ENCODE data around the gene NANOS1.
A peak's percentile ranks its signal among the peaks of the same experiment; 100 is the strongest.

NANOS1 gene, protein sequence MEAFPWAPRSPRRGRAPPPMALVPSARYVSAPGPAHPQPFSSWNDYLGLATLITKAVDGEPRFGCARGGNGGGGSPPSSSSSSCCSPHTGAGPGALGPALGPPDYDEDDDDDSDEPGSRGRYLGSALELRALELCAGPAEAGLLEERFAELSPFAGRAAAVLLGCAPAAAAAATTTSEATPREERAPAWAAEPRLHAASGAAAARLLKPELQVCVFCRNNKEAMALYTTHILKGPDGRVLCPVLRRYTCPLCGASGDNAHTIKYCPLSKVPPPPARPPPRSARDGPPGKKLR

DNA sequence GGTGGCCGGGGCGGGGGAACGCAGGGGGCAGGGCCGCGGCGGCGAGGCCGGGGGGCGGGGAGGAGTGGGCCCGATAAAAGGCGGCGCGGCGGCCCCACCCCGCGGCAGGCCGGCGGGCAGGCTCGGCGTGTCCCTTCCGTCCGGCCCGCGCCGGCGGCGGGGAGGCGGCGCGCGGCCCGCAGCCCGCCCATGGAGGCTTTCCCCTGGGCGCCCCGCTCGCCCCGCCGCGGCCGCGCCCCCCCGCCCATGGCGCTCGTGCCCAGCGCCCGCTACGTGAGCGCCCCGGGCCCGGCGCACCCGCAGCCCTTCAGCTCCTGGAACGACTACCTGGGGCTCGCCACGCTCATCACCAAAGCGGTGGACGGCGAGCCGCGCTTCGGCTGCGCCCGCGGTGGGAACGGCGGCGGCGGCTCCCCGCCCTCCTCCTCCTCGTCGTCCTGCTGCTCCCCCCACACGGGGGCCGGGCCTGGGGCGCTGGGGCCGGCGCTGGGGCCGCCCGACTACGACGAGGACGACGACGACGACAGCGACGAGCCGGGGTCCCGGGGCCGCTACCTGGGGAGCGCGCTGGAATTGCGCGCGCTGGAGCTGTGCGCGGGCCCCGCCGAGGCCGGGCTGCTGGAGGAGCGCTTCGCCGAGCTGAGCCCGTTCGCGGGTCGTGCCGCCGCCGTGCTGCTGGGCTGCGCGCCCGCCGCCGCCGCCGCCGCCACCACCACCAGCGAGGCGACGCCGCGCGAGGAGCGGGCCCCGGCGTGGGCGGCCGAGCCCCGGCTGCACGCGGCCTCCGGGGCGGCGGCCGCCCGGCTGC lies at the start of gene NANOS1:
NANOS1 (plus strand) TSS at position 102 of the 808 bp plus-strand sequence; CDS start at position 190, 88 bp downstream.
- no peak for DNase-seq

DNA sequence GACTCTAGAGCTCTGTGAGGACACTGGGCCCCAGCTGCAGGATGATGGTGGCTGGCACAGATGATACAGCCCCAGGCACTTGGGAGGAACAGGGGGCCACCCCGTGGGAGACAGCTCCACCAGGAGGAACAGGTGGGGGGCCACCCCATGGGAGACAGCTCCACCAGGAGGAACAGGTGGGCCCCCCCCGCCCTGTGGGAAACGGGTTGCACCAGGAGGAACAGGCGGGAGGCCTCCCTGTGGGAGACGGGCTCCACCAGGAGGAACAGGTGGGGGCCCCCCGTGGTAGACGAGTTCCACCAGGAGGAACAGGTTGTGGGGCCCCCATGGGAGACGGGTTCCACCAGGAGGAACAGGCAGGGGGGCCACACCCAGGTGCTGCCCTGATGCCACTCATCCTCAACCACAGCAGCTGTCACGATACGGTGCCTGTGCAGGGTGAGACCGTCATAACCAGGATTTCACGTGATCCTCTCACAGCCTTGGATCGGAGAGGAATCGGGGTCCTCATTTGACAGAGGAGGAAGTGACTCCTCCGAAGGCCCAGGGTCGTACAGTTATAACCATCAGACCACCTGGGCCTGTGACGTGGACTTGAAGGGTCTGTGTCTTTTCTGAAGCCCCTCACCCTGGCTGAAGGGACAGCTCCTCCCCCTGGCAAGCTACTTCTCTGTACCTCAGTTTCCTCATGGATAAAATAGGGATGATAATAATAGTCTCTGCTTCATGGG lies 49.2 kb upstream of the NANOS1 start:
- no peak for DNase-seq

DNA sequence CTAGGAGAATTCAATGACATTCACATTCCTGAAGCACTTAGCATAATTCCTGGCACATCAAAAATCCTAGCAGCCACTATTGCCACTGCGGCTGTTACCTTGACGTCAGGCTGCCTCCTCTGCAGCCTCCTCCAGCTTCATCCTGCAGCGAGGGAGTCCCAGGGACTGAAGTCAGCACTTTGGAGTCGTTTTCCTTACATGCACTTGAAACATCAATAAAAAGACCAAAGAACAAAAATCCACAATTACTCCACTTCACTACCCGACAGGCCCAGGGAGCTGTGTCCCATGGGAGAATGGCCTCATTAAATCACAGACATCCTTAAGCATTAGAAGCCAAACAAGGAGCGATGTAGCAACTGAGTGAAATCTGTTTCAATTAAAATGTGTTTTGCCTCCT lies 48.6 kb upstream of the NANOS1 start:
- no peak for DNase-seq

DNA sequence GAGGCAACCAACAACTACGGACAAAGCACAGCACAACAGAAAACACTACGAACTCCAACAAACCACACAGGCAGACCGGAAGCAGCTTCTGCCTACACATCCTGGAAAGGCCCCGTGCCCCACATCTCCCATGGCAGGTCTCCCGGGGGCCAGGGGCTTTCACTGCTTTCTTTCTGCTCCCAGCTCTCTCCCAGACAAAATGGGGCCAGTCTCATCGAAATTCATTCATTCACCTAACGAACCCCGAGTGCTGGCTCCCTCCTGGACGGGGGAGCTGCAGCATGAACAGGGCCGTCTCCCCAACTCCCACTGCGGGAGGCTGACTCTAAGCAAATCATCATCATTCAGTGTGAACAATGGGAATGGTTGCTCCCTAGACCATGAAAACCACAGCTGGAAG lies 47.6 kb upstream of the NANOS1 start:
- no peak for DNase-seq

DNA sequence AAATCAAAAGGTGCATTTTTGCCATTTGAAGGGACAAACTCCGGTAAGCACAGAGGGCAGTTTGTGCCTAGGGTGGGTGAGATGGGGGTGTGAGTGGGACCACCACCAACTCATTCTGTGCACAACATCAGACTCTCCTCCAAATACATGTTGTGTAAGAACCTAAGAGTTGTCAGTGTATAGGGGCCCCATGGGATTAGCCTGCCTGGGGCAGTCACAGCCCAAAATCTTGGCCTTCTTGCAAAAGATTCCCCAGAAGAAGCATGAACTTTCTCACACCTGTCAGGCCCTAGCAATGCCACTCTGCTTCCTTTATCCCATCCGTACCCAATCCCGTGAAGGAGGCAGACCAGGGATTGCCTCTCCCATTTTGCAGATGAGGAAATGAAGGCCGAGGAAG lies 47.1 kb upstream of the NANOS1 start:
- DNase-seq = no peak

DNA sequence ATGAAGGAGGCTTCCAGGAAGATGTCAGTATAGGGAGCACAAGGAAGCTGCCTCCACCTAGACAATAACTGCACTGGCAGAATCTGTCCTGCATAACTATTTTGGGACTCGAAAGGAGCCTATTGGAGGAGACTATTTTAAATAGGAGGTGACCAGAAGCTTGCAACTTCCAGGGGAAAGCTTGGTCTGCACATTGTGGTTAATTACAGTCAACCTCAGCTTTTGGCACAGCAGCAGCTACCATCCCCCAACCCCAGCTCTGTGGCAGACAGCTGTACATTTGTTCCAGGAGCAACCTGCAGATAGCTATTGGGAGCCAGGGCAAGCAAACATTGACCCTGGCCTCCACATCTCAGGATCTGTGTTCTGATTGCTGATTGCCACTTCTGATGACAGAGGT lies 46.3 kb upstream of the NANOS1 start:
- DNase-seq = no peak

DNA sequence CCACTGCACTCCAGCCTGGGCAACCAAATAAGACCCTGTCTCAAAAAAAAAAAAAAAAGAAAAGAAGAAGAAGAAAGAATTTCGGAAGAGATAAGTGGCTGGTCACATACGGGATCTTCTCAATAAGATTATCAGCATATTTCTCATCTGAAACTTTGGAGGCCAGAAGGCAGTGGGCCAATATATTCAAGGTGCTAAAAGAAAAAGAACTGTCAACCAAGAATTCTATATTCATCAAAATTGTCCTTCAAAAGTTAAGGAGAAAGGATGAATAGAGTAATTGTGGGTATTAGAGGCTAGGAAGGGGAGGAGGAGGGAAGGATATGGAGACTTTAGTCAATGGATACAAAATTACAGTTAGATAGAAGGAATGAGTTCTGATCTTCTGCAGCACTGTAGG lies 43.9 kb upstream of the NANOS1 start:
- no peak for DNase-seq

DNA sequence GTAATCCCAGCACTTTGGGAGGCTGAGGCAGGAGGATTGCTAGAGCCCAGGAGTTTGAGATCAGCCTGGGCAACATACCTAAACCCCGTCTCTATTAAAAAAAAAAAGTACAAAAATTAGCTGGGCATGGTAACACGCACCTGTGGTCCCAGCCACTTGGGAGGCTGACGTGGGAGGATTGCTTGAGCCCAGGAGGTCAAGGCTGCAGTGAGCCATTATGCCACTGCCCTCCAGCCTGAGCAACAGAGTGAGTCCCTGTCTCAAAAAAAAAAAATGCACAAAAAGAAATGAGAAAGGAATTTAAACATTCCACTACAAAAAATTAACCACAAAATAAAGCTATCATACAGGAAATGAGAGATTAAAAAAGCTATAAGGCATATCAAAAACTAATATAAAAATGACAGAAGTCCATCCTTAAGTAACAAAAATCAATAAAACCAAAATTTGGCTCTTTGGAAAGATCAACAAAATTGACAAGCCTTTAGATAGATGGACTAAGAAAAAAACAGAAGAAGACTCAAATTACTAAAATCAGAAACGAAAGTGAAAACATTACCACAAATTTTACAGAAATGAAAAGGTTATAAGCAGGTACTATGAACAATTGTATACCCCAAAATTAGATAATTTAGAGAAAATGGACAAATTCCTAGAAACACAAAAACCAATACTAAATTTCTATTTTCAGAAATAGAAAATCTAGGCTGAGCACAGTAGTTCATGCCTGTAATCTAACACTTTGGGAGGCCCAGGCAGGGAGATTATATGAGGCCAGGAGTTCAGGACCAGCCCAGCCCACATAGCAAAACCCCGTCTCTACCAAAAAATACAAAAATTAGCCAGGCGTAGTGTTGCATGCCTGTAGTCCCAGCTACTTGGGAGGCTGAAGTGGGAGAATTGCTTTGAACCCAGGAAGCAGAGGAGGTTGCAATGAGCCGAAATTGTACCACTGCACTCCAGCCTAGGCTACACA lies 42.4 kb upstream of the NANOS1 start:
- DNase-seq = no peak

DNA sequence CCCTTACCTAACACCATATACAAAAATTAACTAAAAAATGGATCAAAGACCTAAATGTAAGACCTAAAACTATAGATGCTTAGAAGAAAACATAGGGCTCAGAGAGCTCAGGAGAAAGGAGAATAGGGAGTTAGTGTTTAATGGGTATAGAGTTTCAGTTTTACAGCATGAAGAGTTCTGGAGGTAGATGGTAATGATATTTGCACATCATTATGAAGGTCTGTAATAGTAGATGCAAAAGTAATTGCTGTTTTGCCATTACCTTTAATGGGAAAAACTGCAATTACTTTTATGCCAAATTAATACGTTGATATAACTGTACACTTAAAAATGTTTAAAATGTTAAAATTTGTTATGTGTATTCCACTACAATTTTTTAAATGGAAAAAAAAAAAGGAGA lies 39.2 kb upstream of the NANOS1 start:
- no peak for DNase-seq

DNA sequence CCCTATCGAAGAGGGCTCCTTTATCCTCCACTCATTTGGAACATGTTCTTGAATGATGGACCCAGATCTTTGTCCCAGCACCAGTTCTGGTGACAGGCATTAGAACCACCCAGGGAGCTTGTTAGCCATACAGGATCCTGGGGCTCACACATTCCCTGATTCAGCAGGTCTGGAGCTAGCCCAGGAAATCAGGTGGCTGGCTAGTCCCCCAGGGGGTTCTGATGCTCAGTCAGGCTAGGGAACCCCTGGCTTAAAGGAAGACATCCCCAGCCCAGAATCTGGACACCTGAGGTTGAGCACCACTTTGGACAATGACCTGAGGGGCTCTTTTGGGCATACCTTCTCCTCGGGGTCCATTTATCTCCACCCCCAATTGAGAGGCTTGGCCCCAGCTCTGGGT lies 37.0 kb upstream of the NANOS1 start:
- DNase-seq = no peak

DNA sequence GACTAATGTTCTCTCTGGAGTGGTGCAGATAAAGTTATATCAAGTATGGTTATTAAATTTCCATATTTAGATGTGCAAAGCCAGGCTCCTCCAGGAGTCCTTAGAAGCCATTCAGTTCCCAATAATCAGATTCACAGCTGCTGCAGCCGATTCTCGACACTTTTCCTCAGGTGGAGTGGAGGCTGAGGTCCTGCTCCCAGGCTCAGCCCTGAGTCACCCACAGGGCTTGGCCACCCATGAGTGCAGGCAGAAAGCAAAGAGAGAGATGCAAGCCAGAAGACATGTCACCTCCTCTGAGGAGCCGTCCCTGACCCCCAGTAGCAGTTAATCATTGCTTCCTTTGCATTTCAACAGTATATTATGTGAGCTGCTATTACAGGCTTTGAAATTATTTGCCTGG lies 36.3 kb upstream of the NANOS1 start:
- DNase-seq = no peak

DNA sequence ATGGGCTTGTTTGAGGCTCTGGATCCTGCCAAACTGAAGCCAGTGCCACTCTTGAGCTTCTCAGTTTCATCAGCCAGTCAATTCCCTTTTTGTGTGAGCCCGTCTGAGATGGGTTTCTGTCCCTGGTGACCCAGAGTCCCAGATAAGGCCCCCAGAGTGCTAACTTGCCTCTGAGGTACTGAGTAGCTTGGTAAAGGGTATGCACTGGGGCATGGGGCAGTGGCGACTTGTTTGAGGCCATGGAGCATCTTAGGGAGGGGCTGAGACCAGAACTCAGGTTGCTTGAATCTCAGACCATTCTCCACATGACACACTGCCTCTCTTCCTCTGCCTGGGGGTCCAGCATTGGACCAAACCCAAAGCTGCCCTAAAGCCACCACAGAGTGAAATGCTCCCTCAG lies 35.2 kb upstream of the NANOS1 start:
- no peak for DNase-seq

DNA sequence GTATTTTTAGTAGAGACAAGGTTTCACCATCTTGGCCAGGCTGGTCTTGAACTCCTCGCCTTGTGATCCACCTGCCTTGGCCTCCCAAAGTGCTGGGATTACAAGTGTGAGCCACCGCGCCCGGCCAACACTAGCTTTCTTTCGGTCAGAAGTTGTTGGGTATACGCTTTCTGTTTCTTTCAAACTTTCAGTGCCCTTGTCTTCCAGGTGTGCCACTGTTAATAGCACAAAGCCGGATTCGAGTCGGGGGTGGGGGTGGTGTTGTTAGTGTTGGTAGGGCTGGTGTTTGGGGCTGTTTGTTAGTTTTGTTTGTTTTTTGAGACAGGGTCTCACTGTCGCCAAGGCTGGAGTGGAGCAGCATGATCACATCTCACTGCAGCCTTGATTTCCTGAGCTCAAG lies 33.8 kb upstream of the NANOS1 start:
- no peak for DNase-seq

DNA sequence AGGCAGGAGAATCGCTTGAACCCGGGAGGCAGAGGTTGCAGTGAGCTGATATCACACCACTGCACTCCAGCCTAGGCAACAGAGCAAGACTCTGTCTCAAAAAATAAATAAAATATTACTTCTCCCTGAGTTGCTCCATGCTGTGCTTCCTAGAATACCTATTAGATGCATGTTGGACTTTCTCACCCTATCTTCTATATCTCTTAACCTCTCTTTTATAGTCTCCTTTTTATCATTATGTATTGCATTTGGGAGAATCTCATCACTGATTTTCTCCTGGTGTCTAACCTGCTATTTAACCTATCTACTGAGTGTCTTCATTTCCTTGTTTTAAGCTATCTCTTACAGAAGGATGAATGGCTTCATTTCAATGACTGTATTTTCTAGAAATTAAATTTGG lies 32.1 kb upstream of the NANOS1 start:
- DNase-seq = no peak

DNA sequence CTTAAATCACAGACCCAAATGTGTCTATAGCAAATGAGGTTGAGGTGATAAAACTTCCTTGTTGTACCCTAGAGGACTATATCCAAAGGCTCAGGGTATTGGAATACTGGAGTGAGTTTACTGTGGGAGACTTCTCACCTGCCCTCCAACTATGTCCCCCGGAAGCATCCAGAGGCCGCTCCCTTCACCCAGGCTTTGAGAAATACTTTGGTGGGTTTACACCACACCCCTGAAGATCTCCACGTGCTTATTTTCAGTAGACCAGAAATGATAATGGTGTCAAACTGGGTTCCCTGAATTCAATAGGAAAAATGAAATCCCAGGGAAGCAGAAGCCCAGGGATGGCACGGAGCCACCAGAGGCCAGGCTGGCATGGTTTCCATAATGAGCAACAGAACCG lies 31.3 kb upstream of the NANOS1 start:
- no peak for DNase-seq

DNA sequence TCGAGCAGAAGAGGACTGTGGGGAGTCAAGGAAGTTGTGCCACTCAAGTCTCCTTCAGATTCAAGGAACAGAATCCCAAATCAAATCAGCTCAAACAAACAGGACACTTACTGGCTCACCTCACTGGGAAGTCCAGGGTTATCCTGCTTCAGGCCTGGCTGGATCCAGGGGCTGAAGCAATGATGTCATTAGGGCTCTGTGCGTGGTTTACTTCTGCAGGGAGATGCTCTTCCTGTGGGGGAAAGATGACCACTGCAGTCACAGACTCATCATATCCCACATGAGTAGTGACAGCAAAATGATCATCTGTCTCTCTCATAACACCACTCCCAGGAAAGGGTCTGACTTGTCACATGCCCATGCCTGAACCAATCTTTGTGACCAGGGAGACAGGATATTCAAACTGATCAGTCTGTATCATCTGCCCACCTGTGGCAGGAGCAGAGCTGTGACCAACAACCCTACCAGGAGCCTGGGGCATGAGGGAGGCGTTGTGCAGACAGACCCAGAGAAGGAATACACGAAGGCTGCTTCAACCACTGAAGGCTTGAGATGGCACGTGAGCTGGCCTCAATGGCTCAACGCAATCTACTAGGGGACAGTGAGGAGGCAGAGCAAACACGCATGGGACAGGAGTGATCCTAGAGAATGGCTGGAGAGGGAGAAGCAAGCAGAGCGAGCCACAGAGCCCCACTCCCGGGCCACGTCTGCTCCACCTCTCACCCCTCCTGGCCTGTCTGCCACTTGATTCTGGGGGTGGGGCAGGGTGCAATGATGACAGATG lies 27.6 kb upstream of the NANOS1 start:
- DNase-seq = no peak

DNA sequence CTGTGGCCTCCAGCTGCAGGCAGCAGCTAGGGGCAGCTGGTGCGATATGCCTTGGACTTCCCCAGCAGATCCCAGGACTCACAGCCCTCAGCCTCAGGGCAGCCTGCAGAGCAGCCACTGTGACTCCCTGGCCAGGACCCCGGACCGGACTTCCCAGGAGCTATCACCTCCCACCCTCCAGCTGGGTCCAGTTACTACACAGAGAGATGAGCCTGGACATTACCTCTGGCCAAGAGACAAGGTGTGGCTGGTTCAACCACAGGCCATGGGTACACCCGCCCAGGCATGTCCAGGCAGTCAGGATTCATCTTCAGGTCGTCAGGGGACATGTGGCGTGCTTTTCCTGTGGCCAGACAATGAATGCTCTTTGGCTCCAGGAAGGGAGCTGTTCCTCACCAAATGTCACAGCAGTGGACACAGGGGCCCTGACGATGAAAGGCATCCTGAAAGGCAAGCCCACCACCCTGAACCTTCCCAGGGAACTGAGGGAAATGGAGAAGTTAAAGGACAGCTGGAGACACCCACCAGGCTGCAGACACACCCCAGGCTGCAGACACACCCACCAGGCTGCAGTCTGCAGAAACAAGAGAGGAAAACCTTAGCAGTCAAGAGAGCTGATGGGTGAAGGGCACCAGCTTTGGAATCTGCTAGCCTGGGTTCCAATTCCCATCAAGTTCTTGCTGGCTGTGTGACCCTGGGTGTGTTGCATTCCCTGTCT lies 25.8 kb upstream of the NANOS1 start:
- no peak for DNase-seq

DNA sequence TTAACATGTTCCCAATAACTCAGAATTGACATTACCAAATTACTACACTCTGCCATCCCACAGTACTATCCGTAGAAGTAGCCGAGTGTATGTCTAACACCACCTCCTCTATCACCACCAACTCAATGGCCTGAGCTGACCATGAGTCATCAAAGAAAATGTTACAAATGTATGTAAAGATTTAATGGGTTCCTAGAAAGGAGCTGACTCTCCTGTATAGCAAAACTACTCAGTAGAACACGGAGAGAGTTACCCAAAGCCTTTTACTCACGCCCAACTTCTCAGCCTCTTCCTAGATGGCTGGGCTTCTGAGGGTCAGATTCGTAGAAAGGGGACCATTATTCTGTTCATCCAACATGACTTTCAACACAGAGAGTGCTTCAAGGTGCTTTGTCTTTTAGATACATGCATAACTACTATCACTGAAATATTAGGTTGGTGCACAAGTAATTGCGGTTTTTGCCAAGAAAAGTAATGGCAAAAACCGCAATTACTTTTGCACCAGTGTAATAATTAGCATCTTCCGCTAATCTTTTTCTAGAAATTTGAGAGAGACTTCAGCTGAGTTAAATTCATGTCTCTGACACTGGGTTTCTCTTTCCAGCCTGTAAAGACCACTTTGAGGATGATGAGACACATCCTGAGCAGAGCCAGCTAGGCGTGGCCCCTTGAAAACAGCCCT lies 24.0 kb upstream of the NANOS1 start:
- no peak for DNase-seq

DNA sequence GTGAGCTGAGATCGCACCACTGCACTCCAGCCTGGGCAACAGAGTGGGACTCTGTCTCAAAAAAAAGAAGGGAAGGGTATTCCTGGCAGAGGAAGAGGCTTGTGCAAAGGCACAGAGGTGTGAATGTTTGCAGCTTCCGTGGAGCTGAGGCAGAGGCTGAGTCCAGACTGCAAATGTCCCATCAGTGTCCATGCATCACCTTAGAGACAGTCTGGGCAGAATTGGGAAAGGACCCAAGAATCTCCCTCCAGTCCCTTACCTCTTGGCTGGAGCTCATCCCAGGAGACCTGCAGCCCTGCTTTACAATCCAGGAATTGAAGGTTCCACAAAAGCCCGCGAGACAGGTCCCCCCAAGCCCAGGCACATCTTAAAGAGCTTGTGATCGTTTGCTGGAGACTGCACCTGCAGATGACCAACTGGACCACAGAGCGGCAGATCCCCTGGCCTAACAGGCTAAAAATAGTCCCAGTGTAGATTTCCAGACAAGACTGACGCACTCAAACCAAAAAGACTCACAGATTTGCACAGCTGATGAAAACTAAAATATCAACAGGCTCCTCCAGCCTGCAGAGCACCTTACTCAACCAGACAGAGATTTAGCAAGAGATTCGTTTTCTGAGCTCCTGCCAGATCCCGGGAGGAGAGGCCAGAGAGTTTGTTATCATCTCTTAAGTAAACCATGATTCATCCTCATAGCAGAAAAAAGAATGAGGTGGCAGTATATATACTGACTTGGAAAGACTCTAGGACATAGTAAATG lies 22.9 kb upstream of the NANOS1 start:
- DNase-seq = peak; percentile 12 to 45

DNA sequence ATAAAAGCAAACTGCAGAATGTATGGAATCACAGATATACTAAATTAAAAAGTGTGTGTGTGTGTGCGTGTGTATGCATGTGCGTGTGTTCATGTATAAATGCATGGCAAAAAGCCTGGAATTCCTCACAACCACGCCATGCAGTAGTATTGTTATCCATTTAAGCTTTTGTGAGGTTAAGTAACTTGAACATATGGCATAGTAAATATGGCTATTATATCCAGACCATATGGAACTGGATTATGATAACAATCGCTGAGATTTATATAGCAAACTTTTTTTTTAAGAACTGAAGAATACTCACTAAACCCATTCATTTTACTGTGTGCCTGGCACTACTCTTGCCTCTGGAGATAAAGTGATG lies 22.3 kb upstream of the NANOS1 start:
- DNase-seq = no peak

All from SW 1271 (cell line).